Gastrocnemius medialis (tissue), 4 donors: Measurements from ENCODE around the gene PLA2G12A.

Experiments used
- CTCF ChIP-seq, 5 experiments: fragments of 450-650 bp in 3 of 5; fragments of 200-600 bp in 2 of 5; sonication (generic) in 2 of 5; IDR thresholded peaks in 4 of 5; conservative IDR thresholded peaks in 1 of 5; 1 replicate in 4 of 5; 2 replicates in 1 of 5; pipeline ENCODE4 v1.5.1; 2016 to 2019; ENCODE audit warnings: antibody characterized with exemption in 5 of 5, mild to moderate bottlenecking in 3 of 5, moderate library complexity in 3 of 5
- POLR2A ChIP-seq, 2 donors: fragments of 450-650 bp; IDR thresholded peaks; one replicate each; pipeline ENCODE4 v1.6.1; 2017; ENCODE audit warnings: antibody characterized with exemption in 2 of 2, mild to moderate bottlenecking in 2 of 2, moderate library complexity in 2 of 2

GRCh38 chr4:109745830-109746229 lies 16.0 kb upstream of the PLA2G12A start:
- TF ChIP-seq CTCF (IDR thresholded peaks at IDR 0.05 in 4 of 5, conservative IDR thresholded peaks at IDR 0.05 in 1 of 5) (no peak), POLR2A (IDR thresholded peaks at IDR 0.05) (no peak)
